CD4-positive, alpha-beta T cell treated with Interleukin-2 at 100 ng/mL for 4 hours (primary cell): ENCODE measurements around the gene MUC6.

Experiments
- DNase-seq: peaks from one replicate; pipeline ENCODE4 v3.0.0-alpha.2; 2020; ENCODE audit warnings: low spot score

The MUC6 gene

DNA sequence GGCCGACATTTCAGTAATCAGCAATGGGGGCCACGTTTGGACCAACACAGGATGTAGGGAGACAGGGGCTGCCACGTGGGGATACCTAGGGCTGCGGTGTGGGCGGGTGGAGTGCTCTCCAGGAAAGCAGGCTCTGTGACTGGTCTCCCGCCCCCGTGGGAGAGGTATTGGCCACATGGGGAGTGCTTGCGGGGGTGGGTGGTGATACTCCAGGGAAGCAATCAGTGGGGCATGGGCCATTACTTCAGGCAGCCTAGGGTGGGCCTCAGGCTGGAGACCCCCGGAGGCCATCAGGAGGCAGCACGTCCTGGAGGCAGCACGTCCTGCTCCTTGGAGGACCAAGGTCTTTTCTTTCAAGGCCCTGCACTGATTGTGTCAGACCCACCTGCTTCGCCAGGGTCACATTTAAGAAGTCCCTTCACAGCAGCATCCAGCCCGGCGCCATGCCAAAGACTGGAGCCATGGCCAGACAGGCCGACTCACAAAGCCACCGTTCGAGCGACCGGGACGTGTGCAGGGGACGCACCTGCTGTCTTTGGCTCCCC, 35.1 kb upstream of the MUC6 start:
- no peak for DNase-seq

DNA sequence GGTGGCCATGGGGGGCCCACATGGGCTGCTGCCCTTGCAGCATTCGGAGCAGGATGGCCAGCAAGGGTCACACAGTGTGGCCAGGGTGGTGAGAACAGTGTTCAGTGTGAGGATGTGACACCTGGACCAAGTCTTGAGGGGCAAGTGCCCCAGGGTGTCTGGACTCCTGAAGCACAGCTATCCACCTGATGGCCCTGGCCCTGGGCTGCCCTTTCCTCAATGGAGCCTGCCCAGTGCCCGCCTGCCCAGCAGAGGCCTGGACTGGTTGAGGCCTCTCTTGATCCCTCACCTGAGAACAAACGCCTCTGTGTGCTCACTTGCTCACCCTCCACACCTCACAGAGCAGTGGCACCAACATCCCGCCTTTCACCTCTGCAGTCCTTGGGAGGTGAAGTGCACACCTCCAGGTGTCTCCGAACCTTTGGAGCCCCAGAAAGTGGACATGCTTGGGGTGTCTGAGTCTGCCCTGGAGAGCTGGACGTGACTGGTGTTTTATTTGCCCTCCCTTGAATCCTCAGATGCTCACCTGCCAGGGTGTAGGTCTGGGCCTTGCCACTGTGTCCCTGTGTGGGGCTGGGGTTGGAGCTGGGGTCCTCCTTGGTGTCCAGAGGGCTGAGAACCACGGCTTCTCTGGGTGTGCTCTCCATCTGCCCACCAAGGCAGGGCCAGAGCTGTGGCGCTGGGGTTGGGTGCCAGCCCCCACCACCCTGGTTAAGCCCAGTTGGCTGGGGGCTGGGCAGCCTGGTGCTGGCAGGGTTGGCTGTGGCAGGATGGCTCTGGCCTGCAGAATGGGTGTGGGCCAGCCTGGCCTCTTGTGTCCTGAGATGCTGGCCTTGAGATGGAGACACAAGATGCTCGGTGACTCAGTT, 34.3 kb upstream of the MUC6 start:
- DNase-seq: no peak

DNA sequence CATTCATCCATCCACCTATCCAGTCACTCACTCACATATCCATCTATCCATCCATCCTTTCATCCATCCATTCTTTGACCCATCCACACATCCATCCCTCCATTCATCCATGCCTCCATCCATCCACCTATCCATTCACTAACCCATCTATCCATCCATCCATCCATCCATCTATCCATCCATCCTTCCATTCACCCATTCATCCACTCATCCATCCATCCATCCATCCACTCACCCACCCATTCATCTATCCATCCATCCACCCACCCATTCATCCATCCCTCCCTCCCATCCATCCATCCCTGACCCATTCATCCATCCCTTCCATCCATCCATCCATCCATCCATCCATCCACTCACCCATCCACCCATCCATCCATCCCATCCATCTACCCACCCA, 33.2 kb upstream of the MUC6 start:
- DNase-seq: no peak

DNA sequence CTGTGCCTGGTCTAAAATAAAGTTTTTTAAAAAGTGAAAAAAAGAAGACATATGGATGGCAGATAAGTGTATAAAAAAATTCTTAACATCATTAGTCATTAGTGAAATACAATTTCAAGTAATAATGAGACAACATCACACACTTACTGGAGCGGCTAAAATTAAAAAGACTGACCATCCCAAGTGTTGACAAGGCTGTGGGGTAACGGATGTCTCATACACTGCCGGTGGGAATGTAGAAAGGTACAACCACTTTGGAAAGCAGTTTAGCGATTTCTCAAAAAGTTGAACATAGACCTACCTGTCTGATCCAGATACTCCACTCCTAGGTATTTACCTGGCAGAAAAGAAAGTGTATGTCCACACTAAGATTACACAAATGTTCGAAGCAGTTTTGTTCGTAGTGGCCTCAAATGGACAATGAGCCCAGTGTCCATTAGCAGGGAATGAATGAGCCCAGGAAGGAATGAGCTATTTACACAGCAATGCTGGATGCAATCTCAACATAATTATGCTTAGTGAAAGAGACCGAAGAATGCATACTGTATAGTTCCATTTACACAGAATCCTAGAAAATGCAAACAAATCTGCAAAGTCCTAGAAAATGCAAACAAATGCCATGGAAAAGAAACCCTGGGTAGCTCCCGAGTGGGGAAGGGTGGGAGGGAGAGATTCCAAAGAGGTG, 31.4 kb upstream of the MUC6 start:
- DNase-seq: no peak

DNA sequence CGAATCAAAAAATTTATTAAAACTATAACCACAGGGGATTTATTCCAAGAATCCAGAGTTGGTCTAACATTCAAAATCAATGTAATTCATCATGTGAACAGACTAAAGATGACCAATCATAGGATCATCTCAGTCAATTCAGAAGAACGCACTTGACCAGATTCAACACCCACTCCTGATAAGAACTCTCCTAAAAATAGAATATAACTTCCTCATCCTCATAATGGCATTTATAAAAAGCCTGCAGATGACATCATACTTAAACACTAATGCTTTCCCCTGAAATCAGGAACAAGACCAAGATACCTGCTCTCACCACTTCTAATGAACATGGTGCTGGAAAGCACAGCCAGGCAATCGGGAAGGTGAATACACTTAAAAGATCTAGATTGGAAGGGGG, 27.6 kb upstream of the MUC6 start:
- DNase-seq: no peak

DNA sequence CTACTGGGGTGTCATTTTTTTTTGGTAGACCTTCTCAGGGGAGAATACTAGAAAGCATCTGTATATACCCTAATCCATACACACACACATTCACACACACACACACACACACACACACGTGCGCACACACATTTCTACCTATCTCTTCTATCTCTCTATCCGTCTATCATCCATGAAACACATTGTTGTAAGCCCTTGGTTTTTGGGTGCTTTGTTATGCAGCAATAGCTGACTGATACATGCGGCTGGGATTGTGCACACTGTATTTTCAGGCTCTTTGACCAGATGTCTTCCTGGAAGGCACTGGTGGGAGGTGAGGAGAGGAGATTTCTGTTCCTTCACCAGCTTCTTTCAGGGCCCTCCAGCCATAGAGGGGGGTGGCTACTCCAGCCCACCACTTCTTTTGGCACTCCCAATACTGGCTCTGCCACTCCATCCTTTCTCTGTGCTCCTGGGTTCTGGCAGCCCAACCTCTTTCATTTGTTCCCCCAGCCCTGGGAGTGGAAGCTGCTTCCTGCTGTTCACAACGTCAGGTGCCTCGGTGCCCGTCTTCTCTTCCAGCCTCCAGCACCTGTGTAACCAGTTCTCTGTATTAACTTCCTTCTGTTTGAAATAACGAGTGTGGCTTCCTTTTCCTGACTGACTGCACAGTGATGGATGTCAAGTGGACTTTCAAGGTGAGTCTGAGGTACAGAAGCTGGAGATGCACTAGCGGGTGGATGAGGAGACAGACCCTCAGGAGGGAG, 25.7 kb upstream of the MUC6 start:
- no peak for DNase-seq

DNA sequence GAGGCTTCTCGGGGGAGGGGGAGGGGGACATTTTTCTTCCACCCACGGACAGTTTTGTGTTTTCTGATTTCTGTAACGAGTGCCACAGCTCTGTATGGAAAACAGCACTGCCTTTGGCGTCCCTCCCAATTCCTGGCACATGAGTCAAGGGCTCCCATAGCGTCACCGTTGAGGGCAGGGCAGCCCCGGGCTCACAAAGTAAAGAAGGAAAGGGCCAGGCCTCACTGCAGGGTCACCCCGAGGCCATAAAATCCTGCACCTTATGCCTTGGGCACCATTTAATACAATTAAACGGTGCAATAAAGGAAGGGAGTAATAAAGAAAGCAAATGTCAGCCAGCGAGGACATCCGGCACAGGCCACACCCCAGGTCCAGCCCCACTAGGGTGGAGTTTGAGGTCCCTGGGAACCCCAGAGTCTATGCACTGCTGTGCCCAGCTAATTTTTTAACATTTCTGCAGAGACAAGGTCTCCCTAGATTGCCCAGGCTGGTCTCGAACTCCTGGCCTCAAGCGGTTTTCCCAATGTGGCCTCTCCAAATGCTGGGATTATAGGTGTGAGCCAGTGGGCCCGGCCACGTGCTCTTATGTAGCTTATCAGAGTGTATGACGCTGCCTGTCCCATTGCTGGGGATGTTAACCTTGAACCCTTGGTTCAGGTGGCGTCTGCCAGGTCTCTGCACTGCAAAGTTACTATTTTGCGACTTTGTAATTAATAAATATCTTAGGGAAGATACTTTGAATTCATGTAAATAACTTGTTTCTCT, 24.5 kb upstream of the MUC6 start:
- no peak for DNase-seq

DNA sequence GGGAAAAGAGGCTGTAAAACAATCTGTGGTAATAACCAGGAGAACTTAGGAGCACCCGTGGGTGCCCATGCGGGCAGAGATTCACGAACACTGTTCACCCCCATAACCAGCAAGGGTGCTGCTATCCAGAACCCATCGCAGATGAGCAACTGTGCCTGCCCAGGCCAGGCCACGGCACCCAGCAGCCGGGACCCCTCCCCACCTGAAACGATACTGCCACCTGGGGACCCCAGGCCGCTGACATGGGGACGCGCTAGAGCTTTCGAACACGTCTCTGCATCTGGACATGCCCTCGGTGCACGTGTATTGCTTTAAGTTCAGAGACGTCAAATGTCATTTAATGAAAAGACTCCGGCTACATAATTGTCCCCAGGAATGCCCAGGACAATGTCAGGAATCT, 23.9 kb upstream of the MUC6 start:
- no peak for DNase-seq

DNA sequence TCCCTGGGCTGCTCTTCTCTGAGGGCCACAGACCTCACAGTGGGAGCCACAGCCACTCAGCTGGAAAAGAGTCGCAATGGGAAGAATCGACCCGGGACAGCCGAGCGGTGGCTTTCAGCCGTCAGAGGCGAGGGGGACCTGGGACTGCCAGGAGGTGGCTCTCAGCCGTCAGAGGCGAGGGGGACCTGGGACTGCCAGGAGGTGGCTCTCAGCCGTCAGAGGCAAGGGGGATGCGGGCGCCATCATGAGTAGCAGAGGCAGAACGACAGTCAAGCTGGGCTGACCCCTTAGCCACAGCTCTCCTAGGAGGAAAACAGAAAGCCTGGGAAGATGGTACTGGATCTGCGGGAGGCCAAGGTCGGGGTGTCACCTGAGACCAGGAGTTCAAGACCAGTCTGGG, 23.2 kb upstream of the MUC6 start:
- no peak for DNase-seq

DNA sequence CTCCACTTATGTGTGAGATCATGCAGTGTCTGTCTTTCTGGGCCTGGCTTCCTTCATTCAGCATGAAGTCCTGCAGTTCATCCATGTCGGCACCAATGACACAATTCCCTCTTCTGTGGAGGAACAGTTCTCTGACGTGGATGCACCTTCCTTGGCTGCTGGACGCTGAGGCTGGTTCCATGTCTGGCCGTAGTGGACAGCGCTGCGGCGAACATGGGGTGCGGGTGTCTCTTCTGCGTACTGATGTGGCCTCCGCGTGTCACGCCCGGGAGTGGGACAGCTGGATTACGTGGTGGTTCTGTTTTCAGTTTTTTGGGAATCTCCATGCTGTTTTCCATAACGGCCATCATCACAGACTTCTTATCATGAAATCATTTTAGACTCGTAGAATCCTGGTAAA, 21.3 kb upstream of the MUC6 start:
- no peak for DNase-seq

DNA sequence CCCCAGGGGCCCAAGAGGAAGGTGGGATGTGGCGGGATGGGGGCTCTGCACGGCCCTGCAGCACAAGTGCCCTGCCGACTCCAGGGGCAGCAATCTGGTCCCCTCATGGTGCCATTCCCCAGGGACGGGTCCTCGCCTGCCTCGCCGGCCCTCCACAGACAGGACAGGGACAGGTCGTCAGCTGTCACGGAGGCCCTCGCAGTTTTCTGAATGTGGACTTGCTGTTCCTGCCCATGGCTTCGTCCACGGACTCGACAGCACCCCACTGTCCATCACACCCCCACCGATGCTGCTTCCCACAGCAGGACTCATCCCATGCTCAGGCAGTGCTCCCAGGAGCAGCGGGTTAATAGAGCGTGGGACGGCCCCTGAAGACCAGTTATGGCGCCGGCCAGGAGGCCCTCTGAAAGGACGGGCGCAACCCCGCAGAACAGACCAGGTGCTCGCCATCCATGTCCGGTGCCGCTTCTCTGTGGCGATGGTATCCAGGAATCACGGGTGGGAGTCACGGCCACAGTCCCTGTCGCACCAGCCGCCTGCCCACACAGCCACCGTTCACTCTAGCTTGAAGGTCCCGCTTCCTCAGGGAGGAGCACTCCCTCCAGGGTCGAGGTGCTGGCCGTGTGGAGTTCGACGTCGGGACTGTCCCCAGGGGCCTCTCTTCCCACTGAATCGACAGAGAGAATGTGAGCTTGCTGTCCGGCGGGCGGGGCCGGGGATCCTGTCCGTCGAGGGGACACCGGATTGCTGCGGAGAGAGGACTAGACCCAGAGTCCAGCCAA, 19.7 kb upstream of the MUC6 start:
- DNase-seq: no peak

DNA sequence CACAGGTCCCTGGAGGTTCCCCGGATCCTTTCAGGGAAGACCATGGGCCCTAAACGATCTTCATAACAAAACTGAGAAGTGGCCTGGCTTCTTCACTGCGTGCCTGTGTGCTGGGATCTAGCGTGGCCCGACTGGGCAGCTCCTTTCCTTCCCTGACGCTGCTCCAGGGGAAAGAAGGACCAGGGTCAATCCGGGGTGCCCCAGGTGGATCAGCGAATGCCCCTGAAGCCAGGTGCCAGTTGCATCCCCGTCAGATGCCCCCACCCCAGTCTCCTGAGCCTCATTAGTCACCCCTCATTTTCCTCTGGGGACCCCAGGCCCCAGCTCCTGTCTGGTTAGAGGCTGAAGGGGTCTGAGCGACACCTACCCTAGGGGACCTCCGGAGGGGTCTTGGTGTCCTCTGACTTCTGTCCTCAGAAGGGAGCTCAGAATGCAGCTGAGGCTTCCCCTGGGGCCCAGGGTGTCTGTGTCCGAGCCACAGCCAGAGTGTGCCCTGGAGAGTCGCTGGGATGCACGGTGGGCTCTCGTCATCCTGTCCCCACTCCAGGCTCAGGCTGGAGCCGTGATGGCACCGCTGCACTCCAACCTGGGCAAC, 18.7 kb upstream of the MUC6 start:
- DNase-seq: no peak

DNA sequence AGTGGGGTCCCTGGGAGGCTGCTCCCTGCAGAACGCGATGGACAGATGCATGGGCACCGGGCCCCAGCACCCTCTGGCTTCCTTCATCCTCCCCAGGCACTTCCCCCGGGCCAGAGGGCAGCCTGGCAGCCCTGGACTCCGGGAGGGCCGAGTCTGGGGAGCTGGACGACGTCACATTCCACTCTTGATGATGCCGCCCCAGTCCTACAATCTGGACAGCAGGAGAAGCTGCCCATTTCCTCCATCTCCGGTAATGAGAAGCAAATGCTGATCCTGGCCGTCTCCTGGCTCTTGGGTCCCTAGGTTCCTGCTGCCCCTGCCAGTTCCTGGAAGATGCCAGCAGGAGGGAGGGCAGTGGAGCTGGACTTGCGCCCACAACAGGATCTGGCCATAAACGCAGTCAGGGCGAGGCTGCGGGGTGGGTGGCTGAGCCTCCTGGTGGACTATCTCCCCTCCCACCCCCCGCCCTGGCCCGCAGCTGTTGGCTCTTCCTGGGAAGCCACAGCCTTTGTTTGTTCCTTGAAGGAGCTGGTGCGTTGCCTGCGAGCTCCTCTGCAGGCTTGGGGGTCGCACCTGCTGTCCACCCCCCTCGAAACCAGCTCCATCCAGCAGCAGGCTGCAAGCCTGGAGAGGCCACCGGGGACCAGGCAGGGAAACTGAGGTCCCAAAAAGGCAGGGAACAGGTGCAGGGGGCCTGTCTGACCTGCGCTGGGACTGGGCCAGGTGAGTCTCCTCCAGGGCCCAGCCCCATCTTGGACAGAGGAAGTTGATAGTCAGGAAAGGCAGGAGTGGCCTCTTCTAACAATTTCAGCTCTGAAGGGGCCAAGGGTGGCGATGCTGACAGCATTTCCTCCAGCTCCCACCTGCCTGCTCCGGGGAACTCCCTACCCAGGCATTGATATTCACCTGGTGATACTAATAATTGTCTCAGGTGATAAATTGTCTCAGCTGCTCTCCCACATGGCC, 17.9 kb upstream of the MUC6 start:
- DNase-seq: no peak

DNA sequence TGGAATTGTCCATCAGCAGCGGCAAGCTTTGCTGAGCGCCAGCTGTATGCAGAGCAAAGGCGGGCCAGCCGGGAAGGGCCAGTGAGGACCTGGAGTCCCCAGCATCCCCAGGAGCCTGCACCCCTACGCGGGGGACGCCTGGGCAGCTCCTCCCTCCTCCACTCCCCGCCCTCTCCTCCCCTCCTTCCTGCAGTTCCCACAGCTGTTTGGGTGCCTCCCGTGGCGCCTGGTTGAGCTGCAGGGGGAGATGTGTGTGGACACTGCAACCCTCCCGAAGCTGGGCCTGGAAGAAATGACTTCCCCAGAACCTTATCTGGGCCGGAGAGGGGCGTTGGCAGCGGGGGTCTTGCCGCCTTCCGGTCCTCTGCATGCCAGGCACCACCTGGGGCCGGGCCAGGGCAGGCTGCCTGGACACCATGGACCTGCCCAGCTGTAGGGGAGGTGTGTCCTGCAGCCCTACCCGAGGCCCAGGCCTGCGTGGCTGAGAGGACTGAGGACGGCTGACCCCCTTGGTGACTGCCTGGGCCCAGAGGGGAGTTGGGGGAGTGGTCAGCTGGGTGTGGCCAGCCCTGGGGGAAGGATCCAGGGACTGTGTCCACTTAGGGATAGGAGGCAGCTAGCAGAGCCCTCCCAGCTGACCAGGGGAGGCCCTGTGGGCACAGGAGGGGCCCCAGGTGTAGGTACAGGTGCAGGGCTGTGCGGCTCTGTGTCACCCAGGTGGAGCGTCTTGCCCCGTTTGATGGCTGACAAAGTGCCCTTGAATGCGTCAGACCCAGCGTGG, 16.8 kb upstream of the MUC6 start:
- DNase-seq: no peak

DNA sequence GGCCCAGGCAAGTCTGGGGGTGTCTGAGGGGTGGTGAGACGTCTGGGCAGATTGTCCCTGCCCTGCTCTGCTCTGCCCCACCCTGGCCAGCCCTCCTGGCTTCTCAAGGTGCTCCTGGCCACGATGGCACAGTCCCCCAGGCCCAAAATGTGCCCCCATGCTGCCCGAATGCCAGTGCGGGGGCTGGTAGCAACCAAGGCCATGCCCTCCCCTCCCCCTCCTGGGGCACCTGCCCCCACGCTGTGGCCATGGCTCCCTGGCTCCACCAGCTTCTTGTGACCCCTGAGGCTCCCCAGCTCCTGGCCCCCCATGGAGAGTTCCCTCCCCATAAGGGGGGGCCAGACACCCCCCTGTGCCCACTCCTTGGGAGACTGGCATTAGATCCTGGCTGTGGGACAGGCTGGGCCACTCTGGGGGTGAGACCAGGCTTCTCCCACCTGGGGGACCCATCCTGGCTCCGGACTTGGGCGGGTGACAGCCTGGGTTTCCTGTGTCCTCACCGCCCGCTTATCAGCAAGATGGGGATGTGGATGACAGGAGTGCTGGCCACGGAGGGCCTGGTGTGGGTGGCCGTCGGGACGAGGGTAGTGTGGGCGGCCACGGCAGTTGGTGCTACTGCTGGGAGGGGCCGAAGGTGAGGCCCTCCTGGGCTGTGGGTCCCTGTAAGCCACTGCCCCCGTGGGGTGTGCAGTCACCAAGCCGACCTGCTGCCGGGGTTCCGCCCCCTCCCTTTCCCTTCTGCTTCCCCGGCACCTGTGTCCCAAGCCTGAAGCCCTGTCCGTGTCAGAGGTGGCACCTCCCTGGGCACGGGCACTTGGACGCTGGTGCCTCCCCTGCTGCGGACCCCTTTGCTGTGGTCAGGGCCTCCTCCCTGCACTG, 15.9 kb upstream of the MUC6 start:
- DNase-seq: no peak

DNA sequence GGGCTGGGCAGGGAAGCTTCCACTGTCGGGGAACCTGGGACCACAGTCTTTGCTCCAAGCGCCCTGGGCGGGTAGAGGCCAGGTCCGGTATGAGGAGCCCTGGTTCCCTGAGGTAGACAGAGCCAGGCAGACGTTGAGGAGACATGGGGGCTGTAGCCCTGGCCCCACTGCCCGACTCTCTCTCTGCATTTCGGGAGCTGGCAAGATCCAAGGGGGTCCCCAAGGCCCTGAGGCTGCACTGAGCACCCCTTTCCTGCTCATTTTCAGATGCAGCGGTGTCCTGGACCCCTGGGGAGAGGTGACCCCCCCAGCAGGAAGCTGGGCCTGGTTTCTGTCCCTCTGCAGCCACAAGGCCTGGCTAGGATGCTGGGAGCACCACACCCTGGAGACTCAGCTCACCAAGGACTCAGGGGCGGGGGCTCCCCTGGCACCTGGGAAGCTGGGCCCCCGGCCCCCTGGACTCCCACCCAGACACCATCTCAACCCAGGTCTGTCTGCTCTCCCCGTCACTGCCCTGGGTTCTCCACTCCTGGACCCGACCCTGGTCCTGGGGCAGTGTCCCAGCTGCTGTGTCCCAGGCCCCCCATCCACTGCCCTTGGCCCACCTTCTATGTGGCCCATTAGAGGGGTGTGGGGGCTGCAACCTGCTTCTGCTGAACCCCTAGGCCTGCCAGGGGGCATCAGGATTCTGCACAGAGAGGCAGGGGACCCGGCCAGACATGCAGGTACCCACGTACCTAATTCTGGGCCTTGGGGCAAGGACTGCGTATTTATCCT, 15.0 kb upstream of the MUC6 start:
- DNase-seq: no peak
